GM12878 (cell line): Measurements from ENCODE around the gene TXNDC15. TPM values are rescaled to one million over a fixed set of nuclear protein-coding genes. Genes with fewer than 3 reads are reported as not detected.

Experiments used
- BCL11A ChIP-seq: IDR thresholded peaks from 2 replicates; pipeline ENCODE4 v1.6.1; 2011; ENCODE audit warnings: low read depth, low read length
- BHLHE40 ChIP-seq, 2 experiments: fragments of 450-650 bp in 1 of 2; IDR thresholded peaks; 2 replicates each; pipeline ENCODE4 v1.6.1; 2011 to 2017; ENCODE audit warnings: low read depth in 2 of 2, borderline replicate concordance in 1 of 2, improper control_type of control experiment in 1 of 2, low read length in 1 of 2, mild to moderate bottlenecking in 1 of 2
- CBX5 ChIP-seq: sonication (generic); IDR thresholded peaks from 2 replicates; pipeline ENCODE4 v1.6.1; 2016; ENCODE audit warnings: low read depth, moderate library complexity, mild to moderate bottlenecking, inconsistent platforms
- CHD1 ChIP-seq: IDR thresholded peaks from 2 replicates; pipeline ENCODE4 v1.6.1; 2012; ENCODE audit warnings: low read depth, low read length, improper control_type of control experiment
- CREB1 ChIP-seq: IDR thresholded peaks from 2 replicates; pipeline ENCODE4 v1.6.1; 2012; ENCODE audit warnings: low read depth, mild to moderate bottlenecking, inconsistent platforms
- CREM ChIP-seq: IDR thresholded peaks from 2 replicates; pipeline ENCODE4 v1.6.1; 2014; ENCODE audit warnings: antibody characterized with exemption, low read depth
- FOXM1 ChIP-seq: IDR thresholded peaks from 2 replicates; pipeline ENCODE4 v1.6.1; 2012; ENCODE audit warnings: low read depth, mild to moderate bottlenecking, inconsistent platforms, low read length, moderate library complexity
- HCFC1 ChIP-seq: fragments of 150-350 bp; IDR thresholded peaks from 2 replicates; pipeline ENCODE4 v1.6.1; 2014; ENCODE audit warnings: low read length
- HDAC6 ChIP-seq: fragments of 200-600 bp; sonication (generic); IDR thresholded peaks from one replicate; pipeline ENCODE4 v1.8.0; 2017; ENCODE audit warnings: antibody characterized with exemption; ENCODE audit not compliant: unreplicated experiment
- IKZF2 ChIP-seq, 2 experiments: fragments of 450-650 bp; IDR thresholded peaks; 2 replicates each; pipeline ENCODE4 v1.6.1; 2017; ENCODE audit warnings: mild to moderate bottlenecking in 2 of 2, moderate library complexity in 2 of 2
- KLF5 ChIP-seq: fragments of 450-650 bp; IDR thresholded peaks from 2 replicates; pipeline ENCODE4 v1.6.1; 2014; ENCODE audit warnings: mild to moderate bottlenecking; ENCODE audit not compliant: partially characterized antibody
- SPI1 ChIP-seq: IDR thresholded peaks from 2 replicates; pipeline ENCODE4 v1.6.1; 2011; ENCODE audit warnings: low read depth, mild to moderate bottlenecking, low read length, moderate library complexity, borderline replicate concordance; ENCODE audit not compliant: insufficient read depth
- ZBED1 ChIP-seq: IDR thresholded peaks from 2 replicates; pipeline ENCODE4 v1.6.1; 2016; ENCODE audit warnings: borderline replicate concordance
- ZZZ3 ChIP-seq: IDR thresholded peaks from 2 replicates; pipeline ENCODE4 v1.6.1; 2011; ENCODE audit warnings: low read depth; ENCODE audit not compliant: control insufficient read depth, insufficient read length
- polyA plus RNA-seq, 11 experiments: library from polyadenylated mRNA; depleted of rRNA in 4 of 11; unstranded in 6 of 11; stranded (reverse) in 5 of 11; fragments of >200 nt; fragmentation: Nextera tagmentation in 4 of 11; fragmentation: Illumina TruSeq in 1 of 11; extraction: Ambion mirVana in 4 of 11; extraction: Trizol in 1 of 11; gene quantifications; 1 replicate in 1 of 11; 2 replicates in 10 of 11; pipeline versions ENCODE4 v1.2.1 to v1.2.3, GENCODE V29; 2011 to 2016; ENCODE audit warnings: inconsistent platforms in 2 of 11, missing spikeins in 2 of 11, low read depth in 1 of 11
- total RNA-seq, 4 experiments: library from RNA; depleted of rRNA in 3 of 4; stranded (reverse); fragments of >200 nt in 3 of 4; fragmentation: Illumina TruSeq in 1 of 4; extraction: Trizol in 1 of 4; gene quantifications; 2 replicates each; pipeline versions ENCODE4 v1.2.1 to v1.2.3, GENCODE V29; 2013 to 2021
- TF ChIP-seq, protein P1 (sequence below): fragments of 450-650 bp; IDR thresholded peaks from 2 replicates; pipeline ENCODE4 v1.6.1; 2014; ENCODE audit warnings: mild to moderate bottlenecking
- TF ChIP-seq, protein P2 (sequence below): IDR thresholded peaks from 2 replicates; pipeline ENCODE4 v1.6.1; 2011; ENCODE audit warnings: borderline replicate concordance, low read depth, mild to moderate bottlenecking, moderate library complexity, low read length; ENCODE audit not compliant: insufficient read depth, poor library complexity, severe bottlenecking
- TF ChIP-seq, protein P3 (sequence below): fragments of 450-650 bp; IDR thresholded peaks from 2 replicates; pipeline ENCODE4 v1.6.1; 2017; ENCODE audit warnings: mild to moderate bottlenecking
- TF ChIP-seq, protein P4 (sequence below): fragments of 450-650 bp; IDR thresholded peaks from 2 replicates; pipeline ENCODE4 v1.6.1; 2018; ENCODE audit warnings: mild to moderate bottlenecking, low read depth, moderate library complexity; ENCODE audit not compliant: partially characterized antibody

The TXNDC15 gene
- total and polyA plus RNA-seq, 10 of the 15 experiments (the other 5 are each of a cell fraction or from before 2014, with no cell fraction given): 8.1 to 60.6 (median 38.1) TPM

DNA sequence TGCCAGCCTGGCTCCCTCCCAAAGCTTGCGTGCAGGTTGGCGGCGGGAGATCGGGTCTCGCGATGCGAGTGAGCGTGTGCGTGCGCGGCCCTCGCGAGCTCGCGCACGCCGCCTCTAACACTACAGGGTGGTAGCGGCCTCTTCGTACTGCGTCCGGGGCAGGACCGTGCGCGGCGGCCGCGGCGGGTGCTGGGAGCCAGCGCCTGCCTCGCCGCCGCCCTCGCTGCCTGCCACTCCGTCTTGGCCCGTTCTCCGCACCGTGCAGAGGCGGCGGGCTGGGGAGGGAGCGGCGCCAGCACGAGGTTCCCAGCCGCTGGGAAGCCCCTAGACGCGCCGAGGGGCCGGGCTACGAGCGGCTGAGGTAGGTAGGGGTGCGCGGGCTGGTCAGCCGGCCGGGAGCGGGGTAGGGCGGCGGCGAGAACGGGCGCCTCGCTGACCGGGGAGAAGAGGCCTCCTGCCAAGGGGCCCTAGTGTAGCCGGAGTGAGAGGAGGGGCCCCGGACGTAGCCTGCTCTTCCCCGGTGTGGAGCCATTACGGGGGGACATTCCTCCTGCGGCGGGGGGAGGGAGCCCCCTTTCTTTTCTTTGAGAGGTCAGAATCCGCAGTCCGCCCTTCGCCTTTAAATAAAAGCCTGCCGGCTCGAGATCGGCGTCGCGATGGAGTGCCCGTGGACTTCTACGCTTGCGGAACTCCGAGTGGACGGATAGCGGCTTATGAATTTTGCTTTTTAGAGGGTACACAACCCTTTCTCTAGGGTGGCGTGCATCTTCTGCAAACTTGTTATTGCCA, 28.1 kb upstream of the TXNDC15 start, which contains the start of gene C5orf24 (continued):
- TF ChIP-seq, protein P1, sequence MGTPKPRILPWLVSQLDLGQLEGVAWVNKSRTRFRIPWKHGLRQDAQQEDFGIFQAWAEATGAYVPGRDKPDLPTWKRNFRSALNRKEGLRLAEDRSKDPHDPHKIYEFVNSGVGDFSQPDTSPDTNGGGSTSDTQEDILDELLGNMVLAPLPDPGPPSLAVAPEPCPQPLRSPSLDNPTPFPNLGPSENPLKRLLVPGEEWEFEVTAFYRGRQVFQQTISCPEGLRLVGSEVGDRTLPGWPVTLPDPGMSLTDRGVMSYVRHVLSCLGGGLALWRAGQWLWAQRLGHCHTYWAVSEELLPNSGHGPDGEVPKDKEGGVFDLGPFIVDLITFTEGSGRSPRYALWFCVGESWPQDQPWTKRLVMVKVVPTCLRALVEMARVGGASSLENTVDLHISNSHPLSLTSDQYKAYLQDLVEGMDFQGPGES: no peak
- peak; percentile 88 for TF ChIP-seq KLF5
- TF ChIP-seq, protein P2, sequence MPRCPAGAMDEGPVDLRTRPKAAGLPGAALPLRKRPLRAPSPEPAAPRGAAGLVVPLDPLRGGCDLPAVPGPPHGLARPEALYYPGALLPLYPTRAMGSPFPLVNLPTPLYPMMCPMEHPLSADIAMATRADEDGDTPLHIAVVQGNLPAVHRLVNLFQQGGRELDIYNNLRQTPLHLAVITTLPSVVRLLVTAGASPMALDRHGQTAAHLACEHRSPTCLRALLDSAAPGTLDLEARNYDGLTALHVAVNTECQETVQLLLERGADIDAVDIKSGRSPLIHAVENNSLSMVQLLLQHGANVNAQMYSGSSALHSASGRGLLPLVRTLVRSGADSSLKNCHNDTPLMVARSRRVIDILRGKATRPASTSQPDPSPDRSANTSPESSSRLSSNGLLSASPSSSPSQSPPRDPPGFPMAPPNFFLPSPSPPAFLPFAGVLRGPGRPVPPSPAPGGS: peak; percentile 79
- TF ChIP-seq, protein P3, sequence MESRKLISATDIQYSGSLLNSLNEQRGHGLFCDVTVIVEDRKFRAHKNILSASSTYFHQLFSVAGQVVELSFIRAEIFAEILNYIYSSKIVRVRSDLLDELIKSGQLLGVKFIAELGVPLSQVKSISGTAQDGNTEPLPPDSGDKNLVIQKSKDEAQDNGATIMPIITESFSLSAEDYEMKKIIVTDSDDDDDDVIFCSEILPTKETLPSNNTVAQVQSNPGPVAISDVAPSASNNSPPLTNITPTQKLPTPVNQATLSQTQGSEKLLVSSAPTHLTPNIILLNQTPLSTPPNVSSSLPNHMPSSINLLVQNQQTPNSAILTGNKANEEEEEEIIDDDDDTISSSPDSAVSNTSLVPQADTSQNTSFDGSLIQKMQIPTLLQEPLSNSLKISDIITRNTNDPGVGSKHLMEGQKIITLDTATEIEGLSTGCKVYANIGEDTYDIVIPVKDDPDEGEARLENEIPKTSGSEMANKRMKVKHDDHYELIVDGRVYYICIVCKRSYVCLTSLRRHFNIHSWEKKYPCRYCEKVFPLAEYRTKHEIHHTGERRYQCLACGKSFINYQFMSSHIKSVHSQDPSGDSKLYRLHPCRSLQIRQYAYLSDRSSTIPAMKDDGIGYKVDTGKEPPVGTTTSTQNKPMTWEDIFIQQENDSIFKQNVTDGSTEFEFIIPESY: no peak
- TF ChIP-seq HCFC1: peak; percentile 62
- TF ChIP-seq SPI1: no peak
- TF ChIP-seq ZBED1: no peak
- no peak for TF ChIP-seq CHD1
- TF ChIP-seq CREM: peak; percentile 45; the same call in 1 of the 2 replicates
- 0 out of 2 replicates have a peak, but pooled peaks have one; percentile 11 for TF ChIP-seq FOXM1
- peak; percentile 80 to 94 for TF ChIP-seq BHLHE40 (IDR thresholded peaks at IDR 0.05; ENCODE audit: borderline replicate concordance in 1 of 2, low read depth in 2 of 2, low read length in 1 of 2)
- no peak for TF ChIP-seq ZZZ3
- TF ChIP-seq IKZF2 (IDR thresholded peaks at IDR 0.05): no peak
- peak; percentile 64; the same call in 1 of the 2 replicates for TF ChIP-seq CREB1
- no peak for TF ChIP-seq BCL11A
- 0 out of 2 replicates have a peak, but pooled peaks have one; percentile 70 for TF ChIP-seq CBX5
- TF ChIP-seq, protein P4, sequence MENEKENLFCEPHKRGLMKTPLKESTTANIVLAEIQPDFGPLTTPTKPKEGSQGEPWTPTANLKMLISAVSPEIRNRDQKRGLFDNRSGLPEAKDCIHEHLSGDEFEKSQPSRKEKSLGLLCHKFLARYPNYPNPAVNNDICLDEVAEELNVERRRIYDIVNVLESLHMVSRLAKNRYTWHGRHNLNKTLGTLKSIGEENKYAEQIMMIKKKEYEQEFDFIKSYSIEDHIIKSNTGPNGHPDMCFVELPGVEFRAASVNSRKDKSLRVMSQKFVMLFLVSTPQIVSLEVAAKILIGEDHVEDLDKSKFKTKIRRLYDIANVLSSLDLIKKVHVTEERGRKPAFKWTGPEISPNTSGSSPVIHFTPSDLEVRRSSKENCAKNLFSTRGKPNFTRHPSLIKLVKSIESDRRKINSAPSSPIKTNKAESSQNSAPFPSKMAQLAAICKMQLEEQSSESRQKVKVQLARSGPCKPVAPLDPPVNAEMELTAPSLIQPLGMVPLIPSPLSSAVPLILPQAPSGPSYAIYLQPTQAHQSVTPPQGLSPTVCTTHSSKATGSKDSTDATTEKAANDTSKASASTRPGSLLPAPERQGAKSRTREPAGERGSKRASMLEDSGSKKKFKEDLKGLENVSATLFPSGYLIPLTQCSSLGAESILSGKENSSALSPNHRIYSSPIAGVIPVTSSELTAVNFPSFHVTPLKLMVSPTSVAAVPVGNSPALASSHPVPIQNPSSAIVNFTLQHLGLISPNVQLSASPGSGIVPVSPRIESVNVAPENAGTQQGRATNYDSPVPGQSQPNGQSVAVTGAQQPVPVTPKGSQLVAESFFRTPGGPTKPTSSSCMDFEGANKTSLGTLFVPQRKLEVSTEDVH: no peak
- TF ChIP-seq HDAC6: peak; percentile 79
